ENCODE measurements around the gene NELFB.
A peak's percentile ranks its signal among the peaks of the same experiment; 100 is the strongest.

The NELFB gene

DNA sequence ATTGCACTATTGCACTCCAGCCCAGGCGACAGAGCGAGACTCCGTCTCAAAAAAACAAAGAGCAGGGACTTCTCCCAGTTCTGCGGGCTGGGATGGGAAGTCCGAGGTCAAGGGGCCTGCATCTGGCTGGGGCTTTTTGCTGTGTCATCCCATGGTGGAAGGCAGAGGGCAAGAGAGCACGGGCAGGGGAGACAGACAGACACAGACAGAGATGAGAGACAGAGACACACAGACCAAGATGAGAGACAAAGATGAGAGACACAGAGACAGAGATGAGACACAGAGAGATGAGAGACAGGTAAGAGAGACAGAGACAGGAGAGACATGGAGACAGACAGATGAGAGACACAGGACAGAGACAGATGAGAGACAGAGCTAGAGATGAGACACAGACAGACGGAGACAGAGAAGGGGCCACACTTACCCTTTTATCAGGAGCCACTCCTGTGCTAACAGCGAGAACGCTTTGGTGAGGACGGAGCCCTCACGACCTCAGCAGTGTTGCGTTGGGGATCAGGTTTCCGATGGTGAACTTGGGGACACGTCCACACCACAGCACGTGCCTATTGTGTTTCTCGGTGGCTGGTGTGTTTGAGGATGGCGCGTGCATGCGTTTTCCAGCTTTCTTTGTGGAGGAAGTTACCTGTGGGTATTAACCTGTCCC lies 13.5 kb downstream of the NELFB start:
- DNase-seq = no peak

DNA sequence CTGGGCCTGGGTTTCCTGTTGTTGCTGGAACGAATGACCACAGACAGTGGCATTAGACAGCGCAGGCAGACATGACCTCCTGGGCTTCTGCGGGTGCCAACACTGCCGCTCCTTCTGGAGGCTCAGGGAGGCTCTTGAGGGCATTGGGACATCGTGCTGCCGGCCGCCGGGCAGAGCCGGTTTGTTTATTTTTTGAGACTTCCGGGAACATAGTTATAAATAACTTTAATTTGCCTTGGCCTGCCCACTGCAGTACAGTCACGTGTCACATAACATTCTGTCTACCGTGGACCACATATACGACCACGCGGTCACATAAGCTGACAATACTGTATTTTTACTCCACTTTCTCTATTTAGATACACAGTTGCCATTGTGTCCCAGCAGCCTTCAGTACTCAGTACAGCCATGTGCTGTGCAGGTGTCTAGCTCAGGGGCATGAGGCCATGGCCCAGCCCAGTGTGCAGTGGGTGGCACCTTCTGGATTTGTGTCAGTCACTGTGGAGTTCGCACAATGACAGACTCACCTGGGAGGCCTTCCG lies 14.2 kb downstream of the NELFB start:
- DNase-seq = no peak

- no peak for DNase-seq
Observed at GRCh38 chr9:137270929-137271695, 16.0 kb downstream of the NELFB start.

DNA sequence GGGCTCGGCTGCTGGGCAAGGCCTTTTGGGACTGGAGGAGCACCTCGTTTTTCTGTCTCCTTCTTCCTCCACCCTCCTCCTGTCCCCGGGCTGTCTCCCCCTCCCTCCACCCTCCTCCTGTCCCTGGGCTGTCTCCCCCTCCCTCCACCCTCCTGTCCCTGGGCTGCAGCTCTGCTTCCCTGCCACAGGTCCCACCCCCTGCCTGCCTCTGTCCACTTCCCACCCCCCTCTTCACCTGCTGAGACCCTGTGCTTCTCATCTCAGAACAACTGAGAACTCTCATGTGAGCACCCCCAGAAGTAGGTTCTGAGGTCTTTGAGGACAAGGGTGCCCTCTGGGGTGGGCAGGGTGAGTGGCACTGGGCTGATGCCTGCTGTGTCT lies 16.6 kb downstream of the NELFB start:
- DNase-seq = no peak

GRCh38 chr9:137272241-137273094 lies 17.3 kb downstream of the NELFB start:
- DNase-seq = no peak

DNA sequence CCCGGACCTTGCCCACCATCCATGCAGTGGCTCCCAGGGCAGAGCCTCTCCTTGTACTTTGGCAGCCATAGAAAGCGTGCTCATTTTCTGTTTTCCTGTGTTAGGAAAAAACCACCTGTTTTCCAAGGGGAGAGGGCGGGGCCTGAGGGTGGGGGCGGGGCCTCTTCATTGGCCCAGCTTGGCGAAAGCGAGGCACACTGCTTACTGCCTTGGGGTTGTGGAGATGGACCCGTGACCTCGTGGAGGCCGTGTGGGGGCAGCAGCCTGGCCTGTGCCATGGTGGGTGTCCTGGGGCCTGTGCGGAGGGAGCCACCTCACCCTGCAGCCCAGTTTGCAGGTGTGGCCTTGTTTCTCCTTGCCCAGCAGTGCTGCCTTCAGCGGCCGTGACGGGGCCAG lies 18.0 kb downstream of the NELFB start:
- DNase-seq = no peak

DNA sequence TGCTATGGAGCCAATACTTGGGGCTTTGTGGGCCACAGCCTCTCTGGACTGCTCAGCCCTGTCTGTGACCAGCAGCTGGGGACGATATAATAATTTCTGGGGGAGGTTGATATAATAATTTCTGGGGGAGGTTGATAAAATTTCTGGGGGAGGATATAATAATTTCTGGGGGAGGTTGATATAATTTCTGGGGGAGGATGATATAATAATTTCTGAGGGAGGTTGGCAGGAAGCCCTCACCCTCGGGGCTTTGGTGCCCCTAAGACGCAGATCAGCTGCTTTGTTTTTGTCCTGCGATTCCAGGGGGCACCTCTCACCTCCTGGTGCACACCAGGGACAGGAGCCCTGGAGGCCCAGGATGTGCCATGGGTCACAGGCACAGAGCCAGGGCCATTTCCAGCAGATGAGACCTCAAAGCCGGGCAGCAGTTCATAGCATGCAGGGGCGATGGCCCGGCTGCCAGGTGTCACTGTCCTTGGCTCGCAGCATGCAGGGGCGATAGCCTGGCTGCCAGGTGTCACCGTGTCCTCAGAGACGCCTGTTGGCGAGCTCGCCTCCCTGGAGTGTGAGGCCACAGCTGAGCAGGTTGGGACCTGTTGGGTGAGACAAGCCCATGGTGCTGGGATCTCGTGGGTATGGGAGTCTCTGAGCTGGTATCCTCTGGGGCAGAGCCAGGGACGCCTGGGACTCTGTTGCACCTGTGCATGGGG lies 18.6 kb downstream of the NELFB start:
- no peak for DNase-seq

DNA sequence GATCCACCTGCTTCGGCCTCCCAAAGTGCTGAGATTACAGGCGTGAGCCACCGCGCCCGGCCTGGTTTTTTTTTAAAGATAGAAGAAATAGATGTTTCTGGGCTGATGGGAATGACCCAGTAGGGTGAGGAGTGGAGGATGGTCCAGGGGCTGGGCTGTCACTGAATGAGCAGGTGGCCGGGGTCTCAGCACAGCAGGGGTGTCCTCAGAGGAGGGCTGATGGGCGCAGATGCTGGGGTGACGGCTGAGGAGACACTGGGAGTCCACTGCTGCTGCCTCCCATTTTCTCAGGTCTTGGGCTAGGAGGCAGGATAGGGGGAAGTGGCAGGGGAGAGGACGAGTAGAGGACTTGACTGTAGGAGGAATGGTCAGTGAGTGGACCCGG lies 20.1 kb downstream of the NELFB start:
- no peak for DNase-seq

DNA sequence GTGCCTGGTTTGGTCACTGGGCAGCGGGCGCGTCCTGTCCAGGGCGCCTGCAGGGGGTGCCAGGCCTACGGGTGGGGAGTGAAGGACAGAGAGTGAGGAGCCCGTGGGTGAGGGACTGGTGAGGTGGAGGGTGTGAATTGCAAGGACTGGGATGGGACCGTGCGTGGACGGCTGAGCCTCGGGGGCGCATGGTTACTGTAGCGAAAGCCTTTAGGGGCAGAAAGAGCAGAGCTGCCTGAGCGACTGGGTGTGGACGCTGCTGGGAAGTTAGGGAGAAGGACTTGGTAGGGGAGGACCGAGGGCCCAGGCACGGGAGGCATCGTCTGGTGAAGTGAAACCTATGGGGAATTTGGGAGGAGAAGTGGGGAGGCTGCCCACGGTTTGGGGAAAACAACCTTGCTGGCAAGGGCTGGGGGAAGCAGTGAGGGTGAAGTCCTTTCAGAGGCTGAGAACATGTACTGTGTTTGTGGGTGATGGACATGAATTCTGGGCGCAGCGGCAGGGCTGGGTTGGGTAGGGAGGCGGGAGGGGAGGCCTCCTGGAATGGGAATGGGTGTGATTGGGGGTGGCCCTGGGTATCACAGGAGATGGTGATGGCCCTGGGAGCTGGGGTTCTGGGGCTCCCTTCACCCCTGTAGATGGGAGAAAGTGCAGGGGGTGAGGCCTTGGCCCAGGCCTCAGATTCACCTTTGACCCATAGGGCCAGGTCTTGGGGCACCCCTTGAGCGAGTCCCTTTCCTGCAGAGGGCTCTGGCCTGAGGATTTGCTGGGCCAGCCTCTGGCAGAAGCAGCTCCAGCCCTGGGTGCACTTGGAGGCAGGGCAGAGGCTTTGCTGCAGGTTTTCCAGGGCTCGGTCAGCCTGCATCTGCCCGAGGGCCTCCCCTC lies 20.7 kb downstream of the NELFB start:
- DNase-seq = no peak

DNA sequence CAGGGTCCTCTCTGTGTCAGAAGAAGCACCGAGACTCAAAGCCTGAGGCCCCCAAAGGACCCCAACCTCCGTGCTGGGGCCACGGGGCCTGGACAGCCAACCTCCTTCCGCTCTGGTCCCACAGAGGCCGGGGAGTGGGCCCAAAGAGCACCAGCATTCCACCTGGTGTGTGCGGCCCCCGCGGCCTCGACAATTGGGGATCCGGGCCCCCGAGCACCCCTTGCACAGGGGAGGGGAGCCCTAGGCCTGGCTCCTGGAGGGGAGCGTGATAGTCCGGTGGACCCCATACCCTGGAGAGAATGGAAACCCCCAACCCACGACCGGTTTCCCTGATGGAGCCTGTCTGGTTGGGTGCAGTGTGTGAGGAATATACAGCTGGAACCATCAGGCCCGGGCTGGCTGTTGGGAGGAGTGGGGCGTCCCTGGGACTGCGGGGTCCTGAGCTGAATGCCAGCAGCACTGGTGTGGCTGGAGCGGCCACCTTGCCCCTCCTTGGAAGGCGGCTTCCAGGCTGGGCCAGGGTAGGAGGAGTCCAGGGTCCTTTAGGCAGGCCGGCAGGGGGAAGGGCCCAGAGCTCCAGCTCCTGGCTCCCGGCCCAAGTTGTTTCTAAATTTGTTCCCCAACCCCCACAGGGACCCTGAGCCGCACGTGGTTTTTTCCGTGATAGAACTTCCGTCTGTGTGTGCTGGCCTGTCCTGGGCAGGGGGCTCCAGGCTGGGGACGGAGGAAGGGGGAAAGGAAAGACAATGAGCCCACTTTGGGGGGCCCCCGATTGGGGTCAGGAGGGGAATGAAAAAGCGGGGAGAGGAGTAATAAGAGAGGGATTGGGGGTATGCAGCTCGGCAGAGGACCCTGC lies 21.6 kb downstream of the NELFB start:
- DNase-seq = peak; percentile 53

DNA sequence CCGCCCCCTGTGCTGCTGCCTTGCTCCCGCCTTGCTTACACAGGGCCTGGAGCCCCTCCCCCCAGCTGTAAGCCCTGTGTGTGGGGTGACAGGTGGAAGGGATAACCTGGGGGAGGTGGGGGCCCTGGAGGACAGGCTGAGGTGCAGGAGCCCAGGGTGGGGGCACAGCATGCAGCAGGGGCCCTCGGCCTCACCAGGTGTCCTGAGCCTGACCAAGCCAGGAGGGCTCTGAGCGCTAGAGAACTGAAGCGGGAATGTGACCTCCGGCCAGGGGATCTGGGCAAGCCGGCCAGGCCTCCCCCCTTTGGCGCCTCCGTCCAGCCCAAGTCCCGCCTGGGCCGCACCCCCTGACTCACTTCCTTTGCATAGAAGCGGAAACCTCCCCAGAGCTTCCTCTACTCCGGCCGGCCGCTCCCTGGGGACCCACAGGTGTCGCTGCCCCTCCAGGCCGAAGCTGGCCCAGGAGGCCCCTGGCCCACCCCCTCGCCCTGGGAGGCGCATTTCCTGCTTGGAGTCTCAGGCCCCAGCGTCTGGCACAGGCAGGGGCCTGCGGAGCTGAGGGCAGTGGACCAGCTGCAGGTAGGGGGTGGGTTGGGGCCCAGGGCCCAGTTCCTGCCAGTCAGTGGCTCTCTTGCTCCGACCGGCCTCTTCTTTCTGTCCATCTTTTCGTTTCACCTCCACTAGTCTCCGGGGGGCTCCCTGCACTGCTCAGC lies 22.4 kb downstream of the NELFB start, which contains the start of gene TOR4A:
Gene TOR4A, plus strand, starts transcription at position 398 of the 713 bp plus-strand sequence. CDS start 964 bp downstream, outside the sequence.
- peak; percentile 70 for DNase-seq

DNA sequence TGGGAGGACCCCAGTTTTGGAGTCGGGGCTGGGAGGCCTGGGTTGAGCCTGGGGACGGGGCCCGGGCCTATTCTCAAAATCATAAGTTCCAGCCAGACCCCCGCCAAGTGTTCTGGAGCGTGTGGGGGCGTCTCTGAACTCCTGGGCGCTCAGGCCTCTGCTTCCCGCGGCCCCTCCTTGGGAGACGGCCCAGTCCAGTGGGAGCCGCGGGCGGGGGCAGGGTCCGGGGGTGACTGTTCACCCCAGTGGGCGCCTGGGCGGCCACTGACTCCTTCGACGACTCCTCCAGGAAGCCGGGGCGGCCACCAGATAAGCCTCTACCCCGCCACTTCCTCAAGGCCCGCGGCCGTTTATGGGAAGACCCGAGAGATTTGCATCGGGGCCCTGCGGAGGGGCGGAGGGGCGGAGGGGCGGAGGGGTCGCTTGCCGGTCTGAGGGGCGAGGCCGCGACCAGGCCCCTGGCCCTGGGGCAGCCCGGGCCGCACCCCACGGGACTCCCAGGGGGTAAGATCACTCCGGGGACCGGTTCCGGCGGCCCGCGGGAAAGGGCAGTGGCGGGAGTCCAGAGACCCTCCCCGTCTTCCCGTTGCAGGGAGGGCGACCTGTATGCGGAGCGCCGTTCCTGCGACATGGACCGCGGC lies 23.1 kb downstream of the NELFB start:
- DNase-seq = no peak

- DNase-seq = no peak
Observed at GRCh38 chr9:137278721-137279711, 23.9 kb downstream of the NELFB start.

GRCh38 chr9:137279741-137280473 lies 24.8 kb downstream of the NELFB start:
- DNase-seq = no peak

- no peak for DNase-seq
Observed at GRCh38 chr9:137280474-137281344, 25.6 kb downstream of the NELFB start.

All from fibroblast of skin of back (primary cell).